Sigmoid colon (tissue), 7 donors: ENCODE results near the gene DZANK1. TPM values are rescaled to one million over a fixed set of nuclear protein-coding genes. Genes with fewer than 3 reads are reported as not detected.
"Not testable (repeated sequence)": the region's sequence is repeated elsewhere in the genome, so short reads cannot be mapped to it uniquely, and the experiment has no call there.

ENCODE experiments used
- DNase-seq: peaks from one replicate; pipeline ENCODE4 v3.0.0-alpha.2; 2019
- H3K27ac ChIP-seq, 4 donors: fragments of 200-600 bp; sonication (generic); one replicate each; pipeline ENCODE4 v1.5.1; 2016 to 2019; ENCODE audit warnings: mild to moderate bottlenecking in 1 of 4
- H3K27me3 ChIP-seq, 3 donors: fragments of 200-600 bp; sonication (generic); one replicate each; pipeline ENCODE4 v1.5.1; 2019; ENCODE audit warnings: mild to moderate bottlenecking in 1 of 3
- H3K36me3 ChIP-seq, 4 donors: fragments of 200-600 bp; sonication (generic); one replicate each; pipeline ENCODE4 v1.5.1; 2016 to 2019
- H3K4me1 ChIP-seq, 4 donors: fragments of 200-600 bp; sonication (generic); one replicate each; pipeline ENCODE4 v1.5.1; 2017 to 2019
- H3K4me3 ChIP-seq, 4 donors: fragments of 200-600 bp; sonication (generic); one replicate each; pipeline ENCODE4 v1.5.1; 2017 to 2019; ENCODE audit warnings: mild to moderate bottlenecking in 2 of 4, moderate library complexity in 1 of 4
- H3K9me3 ChIP-seq, 4 donors: fragments of 200-600 bp in 3 of 4; sonication (generic) in 3 of 4; one replicate each; pipeline versions ENCODE4 v1.5.1 to v1.6.1; 2013 to 2019
- EP300 ChIP-seq, 4 donors: sonication (generic); formaldehyde crosslinking; IDR thresholded peaks; one replicate each; pipeline ENCODE4 v1.6.1; 2017; ENCODE audit warnings: antibody characterized with exemption in 4 of 4
- POLR2A ChIP-seq, 2 donors: fragments of 450-650 bp; IDR thresholded peaks; one replicate each; pipeline ENCODE4 v1.6.1; 2016; ENCODE audit warnings: antibody characterized with exemption in 2 of 2, mild to moderate bottlenecking in 2 of 2, moderate library complexity in 2 of 2
- POLR2AphosphoS5 ChIP-seq, 4 donors: sonication (generic); formaldehyde crosslinking; IDR thresholded peaks; one replicate each; pipeline ENCODE4 v1.6.1; 2017; ENCODE audit warnings: antibody characterized with exemption in 4 of 4
- WGBS, 2 donors: extraction: QIAGEN DNeasy Blood & Tissue Kit; methylation state at CpG; one replicate each; pipeline ENCODE4 v1.1.7; 2013; 5-methylcytosine and 5-hydroxymethylcytosine counted together
- intact Hi-C: fragments of 100-400 bp; cut with DNase I; formaldehyde crosslinking; loops from one replicate; pipeline ENCODE4 v1.15.1; 2023
- polyA plus RNA-seq, 3 donors: library from polyadenylated mRNA; stranded (reverse); fragments of 200-250 nt; gene quantifications; one replicate each; pipeline ENCODE4 v1.2.3, GENCODE V29; 2013
- total RNA-seq, 4 donors: library from RNA; depleted of rRNA; stranded (reverse); fragments of >200 nt; gene quantifications; one replicate each; pipeline ENCODE4 v1.1.0, GENCODE V29; 2016
- TF ChIP-seq, protein P1 (sequence below), 4 experiments: fragments of 450-650 bp in 3 of 4; fragments of 200-600 bp in 1 of 4; IDR thresholded peaks; one replicate each; pipeline ENCODE4 v1.5.1; 2016 to 2019; ENCODE audit warnings: antibody characterized with exemption in 4 of 4, mild to moderate bottlenecking in 3 of 4, moderate library complexity in 2 of 4
- donor health status: healthy with polysubstance abuse.
- donor health status: Bipolar disorder and iron deficiency.
- donor health status: healthy.

The DZANK1 gene
- total and polyA plus RNA-seq, 7 donors, result 0.69 to 4.2 (median 1.9) TPM

DNA sequence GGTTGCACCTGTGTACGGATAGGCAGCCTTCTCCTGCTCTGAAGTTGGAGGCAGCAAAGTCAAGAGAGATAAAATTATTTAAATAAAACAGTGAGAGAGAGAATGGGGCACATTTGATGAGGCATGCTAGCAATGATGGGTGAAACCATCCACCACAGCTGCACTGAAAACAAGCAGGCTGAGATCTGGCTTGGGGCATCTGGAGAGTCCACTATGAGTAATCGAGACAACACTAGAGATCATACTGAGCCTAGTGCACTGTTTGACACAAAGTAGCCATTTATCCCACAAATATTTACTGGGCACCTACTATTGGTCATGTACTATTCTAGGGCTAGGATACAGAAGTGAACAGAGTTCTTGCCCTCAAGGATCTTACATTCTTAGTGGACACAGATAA, 66.4 kb downstream of the DZANK1 start:
- intact Hi-C loops, result no loop called here
- TF ChIP-seq POLR2AphosphoS5 (IDR thresholded peaks at IDR 0.05) (no peak), POLR2A (IDR thresholded peaks at IDR 0.05) (no peak), EP300 (IDR thresholded peaks at IDR 0.05) (no peak)
- TF ChIP-seq, protein P1, sequence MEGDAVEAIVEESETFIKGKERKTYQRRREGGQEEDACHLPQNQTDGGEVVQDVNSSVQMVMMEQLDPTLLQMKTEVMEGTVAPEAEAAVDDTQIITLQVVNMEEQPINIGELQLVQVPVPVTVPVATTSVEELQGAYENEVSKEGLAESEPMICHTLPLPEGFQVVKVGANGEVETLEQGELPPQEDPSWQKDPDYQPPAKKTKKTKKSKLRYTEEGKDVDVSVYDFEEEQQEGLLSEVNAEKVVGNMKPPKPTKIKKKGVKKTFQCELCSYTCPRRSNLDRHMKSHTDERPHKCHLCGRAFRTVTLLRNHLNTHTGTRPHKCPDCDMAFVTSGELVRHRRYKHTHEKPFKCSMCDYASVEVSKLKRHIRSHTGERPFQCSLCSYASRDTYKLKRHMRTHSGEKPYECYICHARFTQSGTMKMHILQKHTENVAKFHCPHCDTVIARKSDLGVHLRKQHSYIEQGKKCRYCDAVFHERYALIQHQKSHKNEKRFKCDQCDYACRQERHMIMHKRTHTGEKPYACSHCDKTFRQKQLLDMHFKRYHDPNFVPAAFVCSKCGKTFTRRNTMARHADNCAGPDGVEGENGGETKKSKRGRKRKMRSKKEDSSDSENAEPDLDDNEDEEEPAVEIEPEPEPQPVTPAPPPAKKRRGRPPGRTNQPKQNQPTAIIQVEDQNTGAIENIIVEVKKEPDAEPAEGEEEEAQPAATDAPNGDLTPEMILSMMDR (IDR thresholded peaks at IDR 0.05), result no peak
- H3K27me3 ChIP-seq, result no peaks in the 10 kb centered on the region
- H3K9me3 ChIP-seq, result peaks cover 0 to 5% (median 0%) of the 10 kb centered on the region in 4 donors
- WGBS, 2 donors, result 95 to 96% methylated on average over 2 of the region's 2 CpGs
- no peak overlapping the region for H3K27ac ChIP-seq
- no peaks in the 10 kb centered on the region for H3K4me1 ChIP-seq
- no peak overlapping the region for H3K4me3 ChIP-seq
- DNase-seq, result no peak
- H3K36me3 ChIP-seq, result peaks cover 0 to 4% (median 0%) of the 10 kb centered on the region in 4 donors

DNA sequence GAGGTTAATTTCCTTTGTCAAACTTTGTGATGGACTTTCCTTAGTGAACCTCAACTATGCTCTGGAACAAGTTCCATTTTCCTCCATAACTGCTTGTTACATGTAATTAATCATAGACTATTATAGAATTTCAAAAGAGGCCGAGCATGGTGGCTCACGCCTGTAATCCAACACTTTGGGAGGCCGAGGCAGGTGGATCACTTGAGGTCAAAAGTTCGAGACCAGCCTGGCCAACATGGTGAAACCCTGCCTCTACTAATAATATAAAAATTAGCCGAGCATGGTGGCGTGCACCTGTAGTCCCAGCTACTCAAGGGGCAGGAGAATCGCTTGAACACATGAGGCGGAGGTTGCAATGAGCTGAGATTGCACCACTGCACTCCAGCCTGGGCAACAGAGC, 68.1 kb downstream of the DZANK1 start:
- DNase-seq, H3K36me3 ChIP-seq, H3K27ac ChIP-seq, intact Hi-C loops, H3K4me1 ChIP-seq, H3K4me3 ChIP-seq, H3K27me3 ChIP-seq, H3K9me3 ChIP-seq: not testable (repeated sequence)
- WGBS, 2 donors, result 96 to 98% methylated on average over 8 of the region's 8 CpGs

DNA sequence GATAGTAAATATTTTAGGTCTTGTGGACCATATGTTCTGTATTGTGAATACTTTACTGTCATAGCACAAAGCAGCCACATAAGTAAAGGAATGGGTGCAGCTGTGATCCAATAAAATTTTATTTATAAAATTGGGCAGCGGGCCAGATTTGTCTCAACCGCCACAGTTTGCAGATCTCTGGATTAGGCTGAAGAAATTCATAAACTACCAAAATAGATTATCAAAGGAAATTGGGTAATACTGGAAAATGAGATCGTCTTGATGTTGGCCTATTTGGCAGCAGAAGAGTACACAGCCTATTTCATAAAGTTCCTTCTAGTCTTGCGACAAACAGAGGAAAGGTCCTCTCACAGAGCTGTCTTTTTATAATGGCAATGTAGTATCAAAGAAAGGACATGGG, 69.8 kb downstream of the DZANK1 start:
- TF ChIP-seq EP300 (IDR thresholded peaks at IDR 0.05) (no peak), POLR2AphosphoS5 (IDR thresholded peaks at IDR 0.05) (peak in 1 of 4 donors; percentile 13), POLR2A (IDR thresholded peaks at IDR 0.05) (no peak)
- TF ChIP-seq, protein P1 (IDR thresholded peaks at IDR 0.05), result no peak
- Histone ChIP-seq H3K36me3 (peaks cover 0 to 4% (median 0%) of the 10 kb centered on the region in 4 donors), H3K4me3 (no peak overlapping the region), H3K27ac (no peak overlapping the region), H3K9me3 (peaks cover 0 to 5% (median 0%) of the 10 kb centered on the region in 4 donors), H3K4me1 (no peaks in the 10 kb centered on the region), H3K27me3 (no peaks in the 10 kb centered on the region)
- 50 to 66% methylated on average over 4 of the region's 4 CpGs for WGBS, 2 donors
- intact Hi-C loops, result no loop called here
- no peak for DNase-seq

DNA sequence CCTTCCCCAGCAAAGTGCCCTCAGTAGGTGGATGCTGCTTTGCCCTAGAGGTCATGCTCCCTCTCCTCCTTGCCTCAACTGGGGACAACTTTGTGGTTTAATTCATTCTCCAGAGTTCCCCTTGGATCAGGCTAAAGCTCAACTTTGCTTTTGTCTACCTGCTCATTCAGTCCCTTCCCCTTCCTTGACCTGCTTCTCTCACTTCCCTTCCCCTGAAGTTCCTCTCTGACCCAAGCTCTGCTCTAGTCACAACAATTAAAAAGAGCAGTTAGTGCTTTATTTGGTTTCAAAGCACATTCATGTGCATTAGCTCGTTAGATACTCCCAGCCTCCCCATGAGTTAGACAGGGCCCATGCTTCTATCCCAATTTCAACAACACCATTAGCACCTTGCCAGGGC, 71.3 kb downstream of the DZANK1 start:
- 74 to 83% methylated on average over 1 of the region's 1 CpG for WGBS, 2 donors
- no peaks in the 10 kb centered on the region for H3K4me1 ChIP-seq
- H3K36me3 ChIP-seq, result no peaks in the 10 kb centered on the region
- no peak overlapping the region for H3K27ac ChIP-seq
- H3K27me3 ChIP-seq, result no peaks in the 10 kb centered on the region
- H3K9me3 ChIP-seq, result no peaks in the 10 kb centered on the region
- no peak for DNase-seq
- intact Hi-C loops, result no loop called here
- no peak for TF ChIP-seq POLR2A (IDR thresholded peaks at IDR 0.05)
- TF ChIP-seq, protein P1 (IDR thresholded peaks at IDR 0.05), result no peak
- TF ChIP-seq EP300 (IDR thresholded peaks at IDR 0.05), result no peak
- TF ChIP-seq POLR2AphosphoS5 (IDR thresholded peaks at IDR 0.05), result no peak
- no peak overlapping the region for H3K4me3 ChIP-seq

DNA sequence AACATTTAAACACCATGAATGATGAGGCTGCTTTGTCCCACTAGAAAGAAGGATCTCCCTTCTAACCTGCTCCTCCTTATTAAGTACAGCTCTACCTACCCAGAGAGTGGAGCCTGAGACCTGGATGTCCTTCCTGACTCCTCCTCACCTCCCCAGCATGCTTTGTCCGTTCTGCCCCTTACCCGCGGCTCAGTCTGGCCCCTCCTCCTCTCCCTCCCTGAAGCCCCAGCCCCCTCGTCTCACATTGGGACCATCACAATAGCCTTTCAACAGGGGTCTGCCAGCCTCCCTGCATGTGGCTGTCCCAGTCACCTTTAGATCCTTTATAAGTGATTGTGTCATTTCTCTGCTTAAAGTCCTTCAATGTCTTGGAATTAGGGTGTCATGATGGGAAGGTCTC, 72.5 kb downstream of the DZANK1 start:
- Histone ChIP-seq H3K4me3 (no peak overlapping the region), H3K9me3 (no peaks in the 10 kb centered on the region), H3K27ac (no peak overlapping the region), H3K36me3 (peaks cover 0 to 4% (median 0%) of the 10 kb centered on the region in 4 donors), H3K27me3 (no peaks in the 10 kb centered on the region), H3K4me1 (no peaks in the 10 kb centered on the region)
- WGBS, 2 donors, result 74 to 87% methylated on average over 4 of the region's 4 CpGs
- TF ChIP-seq POLR2A (IDR thresholded peaks at IDR 0.05) (no peak), POLR2AphosphoS5 (IDR thresholded peaks at IDR 0.05) (no peak), EP300 (IDR thresholded peaks at IDR 0.05) (no peak)
- TF ChIP-seq, protein P1 (IDR thresholded peaks at IDR 0.05), result no peak
- no peak for DNase-seq
- intact Hi-C loops, result no loop called here
